ENCODE measurements around the gene KCNIP1.

- TF ChIP-seq, protein P1, sequence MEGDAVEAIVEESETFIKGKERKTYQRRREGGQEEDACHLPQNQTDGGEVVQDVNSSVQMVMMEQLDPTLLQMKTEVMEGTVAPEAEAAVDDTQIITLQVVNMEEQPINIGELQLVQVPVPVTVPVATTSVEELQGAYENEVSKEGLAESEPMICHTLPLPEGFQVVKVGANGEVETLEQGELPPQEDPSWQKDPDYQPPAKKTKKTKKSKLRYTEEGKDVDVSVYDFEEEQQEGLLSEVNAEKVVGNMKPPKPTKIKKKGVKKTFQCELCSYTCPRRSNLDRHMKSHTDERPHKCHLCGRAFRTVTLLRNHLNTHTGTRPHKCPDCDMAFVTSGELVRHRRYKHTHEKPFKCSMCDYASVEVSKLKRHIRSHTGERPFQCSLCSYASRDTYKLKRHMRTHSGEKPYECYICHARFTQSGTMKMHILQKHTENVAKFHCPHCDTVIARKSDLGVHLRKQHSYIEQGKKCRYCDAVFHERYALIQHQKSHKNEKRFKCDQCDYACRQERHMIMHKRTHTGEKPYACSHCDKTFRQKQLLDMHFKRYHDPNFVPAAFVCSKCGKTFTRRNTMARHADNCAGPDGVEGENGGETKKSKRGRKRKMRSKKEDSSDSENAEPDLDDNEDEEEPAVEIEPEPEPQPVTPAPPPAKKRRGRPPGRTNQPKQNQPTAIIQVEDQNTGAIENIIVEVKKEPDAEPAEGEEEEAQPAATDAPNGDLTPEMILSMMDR (IDR thresholded peaks at IDR 0.05; ENCODE audit: low read length), result no peak
- no peak for TF ChIP-seq EZH2 (IDR thresholded peaks at IDR 0.05; ENCODE audit: borderline replicate concordance, low read length)
These were observed 29.6 kb downstream of the KCNIP1 start for GRCh38 chr5:170533383-170533782.
